Ishikawa (cell line): ENCODE data around the gene NHSL2.

Source experiments
- CEBPB ChIP-seq: IDR thresholded peaks from 2 replicates; pipeline ENCODE4 v1.6.1; 2012
- CREB1 ChIP-seq: IDR thresholded peaks from 2 replicates; pipeline ENCODE4 v1.6.1; 2012; ENCODE audit warnings: low read depth
- EGR1 ChIP-seq: IDR thresholded peaks from 2 replicates; pipeline ENCODE4 v1.6.1; 2012
- EP300 ChIP-seq: IDR thresholded peaks from 2 replicates; pipeline ENCODE4 v1.6.1; 2012; ENCODE audit warnings: borderline replicate concordance
- FOXM1 ChIP-seq: IDR thresholded peaks from 2 replicates; pipeline ENCODE4 v1.6.1; 2012; ENCODE audit warnings: low read depth, borderline replicate concordance
- MAX ChIP-seq: IDR thresholded peaks from 2 replicates; pipeline ENCODE4 v1.6.1; 2012
- NFIC ChIP-seq: IDR thresholded peaks from 2 replicates; pipeline ENCODE4 v1.6.1; 2012
- RAD21 ChIP-seq: IDR thresholded peaks from 2 replicates; pipeline ENCODE4 v1.6.1; 2012; ENCODE audit warnings: low read depth
- REST ChIP-seq: IDR thresholded peaks from 2 replicates; pipeline ENCODE4 v1.6.1; 2012; ENCODE audit warnings: low read depth, mild to moderate bottlenecking
- TAF1 ChIP-seq: IDR thresholded peaks from 2 replicates; pipeline ENCODE4 v1.6.1; 2012; ENCODE audit warnings: low read depth, mild to moderate bottlenecking
- TCF12 ChIP-seq: IDR thresholded peaks from 2 replicates; pipeline ENCODE4 v1.6.1; 2012; ENCODE audit warnings: low read depth
- TEAD4 ChIP-seq: IDR thresholded peaks from 2 replicates; pipeline ENCODE4 v1.6.1; 2012
- USF1 ChIP-seq: IDR thresholded peaks from 2 replicates; pipeline ENCODE4 v1.6.1; 2012
- YY1 ChIP-seq: IDR thresholded peaks from 2 replicates; pipeline ENCODE4 v1.6.1; 2012; ENCODE audit warnings: low read depth
- ZBTB7A ChIP-seq: IDR thresholded peaks from 2 replicates; pipeline ENCODE4 v1.6.1; 2012; ENCODE audit warnings: low read depth

Gene NHSL2

GRCh38 chrX:71910643-71910985, at the start of gene NHSL2:
TSS of gene NHSL2 (plus strand) at chrX:71910845.
- TF ChIP-seq EP300, result no peak
- no peak for TF ChIP-seq RAD21
- no peak for TF ChIP-seq CREB1
- TF ChIP-seq TCF12, result no peak
- no peak for TF ChIP-seq MAX
- no peak for TF ChIP-seq REST

GRCh38 chrX:71867680-71868079, 43.0 kb upstream of the NHSL2 start:
- TF ChIP-seq NFIC, result no peak
- no peak for TF ChIP-seq TEAD4
- no peak for TF ChIP-seq REST
- TF ChIP-seq EGR1, result no peak
- TF ChIP-seq TCF12, result no peak
- no peak for TF ChIP-seq FOXM1
- TF ChIP-seq EP300, result no peak
- no peak for TF ChIP-seq YY1
- no peak for TF ChIP-seq CEBPB
- no peak for TF ChIP-seq CREB1
- no peak for TF ChIP-seq RAD21
- no peak for TF ChIP-seq TAF1
- no peak for TF ChIP-seq MAX
- TF ChIP-seq USF1, result no peak
- TF ChIP-seq ZBTB7A, result no peak

- TF ChIP-seq TEAD4, result no peak
- no peak for TF ChIP-seq REST
- peak; percentile 53 for TF ChIP-seq RAD21
Observed at GRCh38 chrX:71870208-71871098, 40.2 kb upstream of the NHSL2 start.

GRCh38 chrX:71871367-71871766, 39.3 kb upstream of the NHSL2 start:
- no peak for TF ChIP-seq ZBTB7A
- TF ChIP-seq REST, result no peak
- TF ChIP-seq CREB1, result no peak
- TF ChIP-seq TAF1, result no peak
- no peak for TF ChIP-seq CEBPB
- TF ChIP-seq MAX, result no peak
- TF ChIP-seq TEAD4, result no peak
- TF ChIP-seq USF1, result no peak
- no peak for TF ChIP-seq FOXM1
- no peak for TF ChIP-seq RAD21
- TF ChIP-seq YY1, result no peak
- no peak for TF ChIP-seq NFIC
- TF ChIP-seq TCF12, result no peak
- no peak for TF ChIP-seq EP300
- no peak for TF ChIP-seq EGR1
